ENCODE measurements around the gene TAF11L12.
"Not testable (repeated sequence)": the region's sequence is repeated elsewhere in the genome, so short reads cannot be mapped to it uniquely, and the experiment has no call there.

Gene TAF11L12

GRCh38 chr5:17610092-17610491 lies at the start of gene TAF11L12:
Gene TAF11L12 (plus strand): TSS chr5:17610392.
- not testable (repeated sequence) for DNase-seq

- DNase-seq: not testable (repeated sequence)
These were observed 24.5 kb upstream of the TAF11L12 start, which contains the start of gene TAF11L7 for GRCh38 chr5:17585658-17586057. Gene TAF11L7 (minus strand): TSS chr5:17585758.

DNA sequence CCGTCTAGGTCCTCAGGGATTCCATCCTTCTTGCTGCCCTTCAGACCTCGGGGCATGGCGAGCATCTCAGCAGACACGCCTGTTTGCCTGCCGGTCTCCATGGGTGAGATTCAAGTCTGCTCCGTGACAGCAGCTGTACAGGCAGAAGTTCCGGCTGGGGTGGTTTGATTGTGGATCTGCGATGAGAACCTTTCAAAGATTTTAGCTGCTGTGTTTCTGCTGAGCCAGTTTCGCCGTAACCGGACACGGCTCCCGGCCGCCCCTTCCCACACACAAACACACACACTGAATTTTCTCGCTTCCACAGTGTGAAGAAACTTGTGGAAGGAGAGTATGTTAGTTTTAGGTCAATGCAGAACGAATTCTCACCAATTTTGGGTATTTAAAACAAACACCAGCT lies 19.3 kb upstream of the TAF11L12 start, which contains the start of gene TAF11L8:
Gene TAF11L8 (minus strand): TSS at position 101 of the 400 bp plus-strand sequence.
- DNase-seq: not testable (repeated sequence)

GRCh38 chr5:17594255-17594654 lies 15.9 kb upstream of the TAF11L12 start, which contains the start of gene TAF11L9:
Gene TAF11L9 (minus strand): TSS chr5:17594394.
- not testable (repeated sequence) for DNase-seq

DNA sequence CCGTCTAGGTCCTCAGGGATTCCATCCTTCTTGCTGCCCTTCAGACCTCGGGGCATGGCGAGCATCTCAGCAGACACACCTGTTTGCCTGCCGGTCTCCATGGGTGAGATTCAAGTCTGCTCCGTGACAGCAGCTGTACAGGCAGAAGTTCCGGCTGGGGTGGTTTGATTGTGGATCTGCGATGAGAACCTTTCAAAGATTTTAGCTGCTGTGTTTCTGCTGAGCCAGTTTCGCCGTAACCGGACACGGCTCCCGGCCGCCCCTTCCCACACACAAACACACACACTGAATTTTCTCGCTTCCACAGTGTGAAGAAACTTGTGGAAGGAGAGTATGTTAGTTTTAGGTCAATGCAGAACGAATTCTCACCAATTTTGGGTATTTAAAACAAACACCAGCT lies 12.5 kb upstream of the TAF11L12 start, which contains the start of gene TAF11L10:
Gene TAF11L10 (minus strand): TSS at position 101 of the 400 bp plus-strand sequence.
- not testable (repeated sequence) for DNase-seq

- DNase-seq: not testable (repeated sequence)
These were observed 6.3 kb upstream of the TAF11L12 start, which contains the start of gene TAF11L11 for GRCh38 chr5:17603880-17604279. Gene TAF11L11 (plus strand): TSS chr5:17604183.

DNA sequence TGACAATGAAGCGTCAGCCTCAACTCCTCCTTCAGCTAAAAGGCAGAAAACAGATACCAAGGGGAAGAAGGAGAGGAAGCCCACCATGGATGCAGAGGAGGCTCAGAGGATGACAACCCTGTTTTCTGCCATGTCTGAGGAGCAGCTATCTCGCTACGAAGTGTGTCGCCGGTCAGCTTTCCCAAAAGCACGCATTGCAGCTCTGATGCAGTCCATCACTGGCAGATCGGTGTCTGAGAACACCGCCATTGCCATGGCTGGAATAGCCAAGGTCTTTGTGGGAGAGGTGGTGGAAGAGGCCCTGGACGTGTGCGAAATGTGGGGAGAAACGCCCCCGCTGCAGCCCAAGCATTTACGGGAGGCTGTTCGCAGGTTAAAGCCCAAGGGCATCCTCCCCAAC lies 5.2 kb upstream of the TAF11L12 start:
- no peak for DNase-seq

- not testable (repeated sequence) for DNase-seq
These were observed 2.7 kb upstream of the TAF11L12 start for GRCh38 chr5:17607461-17607860.

DNA sequence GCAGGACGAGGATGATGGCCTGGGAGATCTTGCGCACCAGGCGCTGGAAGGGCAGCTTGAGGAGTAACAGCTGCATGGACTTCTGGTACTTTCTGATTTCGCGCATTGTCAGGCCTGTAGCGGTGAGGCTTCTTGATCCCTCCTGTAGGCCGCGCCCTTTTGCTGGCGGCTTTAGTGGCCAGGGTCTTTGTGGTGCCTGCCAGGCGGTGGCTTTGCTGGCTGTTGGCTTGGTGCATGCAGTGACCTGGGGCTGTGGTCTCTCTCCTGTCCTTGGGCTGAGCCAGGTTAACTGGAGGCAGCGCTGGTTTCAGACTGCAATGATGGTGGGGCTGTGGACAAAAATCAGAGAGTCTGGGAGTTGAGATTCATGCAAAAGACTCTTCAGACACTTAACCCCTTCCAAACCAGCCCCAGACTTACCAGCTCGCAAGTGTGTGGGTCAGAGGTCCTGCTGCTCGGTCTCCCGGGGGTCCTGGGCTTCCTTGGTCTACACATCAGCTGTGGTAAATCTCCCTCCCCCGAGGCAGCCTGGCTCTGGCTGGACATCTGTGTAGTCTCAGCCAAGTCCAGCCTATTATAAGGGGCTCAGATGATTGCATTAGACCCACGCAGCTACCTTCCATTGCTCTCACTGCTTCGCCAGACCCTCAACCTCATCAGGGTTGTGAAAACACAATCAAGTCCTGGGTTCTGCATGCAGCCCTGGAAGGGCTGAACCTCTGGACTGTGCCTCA lies 4.8 kb downstream of the TAF11L12 start:
- DNase-seq: no peak

- DNase-seq: no peak
These were observed 9.2 kb downstream of the TAF11L12 start for GRCh38 chr5:17619354-17619753.

DNA sequence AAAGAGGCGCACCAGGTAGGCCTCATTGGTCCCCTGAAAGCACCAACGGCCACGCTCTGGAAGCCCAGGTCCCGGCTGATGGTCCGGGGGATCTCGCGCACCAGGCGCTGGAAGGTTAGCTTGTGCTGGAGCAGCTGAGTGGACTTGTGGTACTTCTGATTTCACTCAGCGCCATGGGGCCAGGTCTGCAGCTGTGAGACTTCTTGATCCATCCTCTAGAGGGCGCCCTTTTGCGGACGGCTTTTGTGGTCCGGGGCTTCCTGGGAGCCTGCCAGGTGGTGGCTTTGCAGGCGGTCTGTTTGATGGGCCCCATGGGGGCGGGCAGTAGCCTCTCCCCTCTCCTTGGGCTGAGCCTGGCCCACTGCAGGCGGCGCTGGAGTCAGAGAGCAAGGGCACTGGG lies 10.4 kb downstream of the TAF11L12 start:
- no peak for DNase-seq

DNA sequence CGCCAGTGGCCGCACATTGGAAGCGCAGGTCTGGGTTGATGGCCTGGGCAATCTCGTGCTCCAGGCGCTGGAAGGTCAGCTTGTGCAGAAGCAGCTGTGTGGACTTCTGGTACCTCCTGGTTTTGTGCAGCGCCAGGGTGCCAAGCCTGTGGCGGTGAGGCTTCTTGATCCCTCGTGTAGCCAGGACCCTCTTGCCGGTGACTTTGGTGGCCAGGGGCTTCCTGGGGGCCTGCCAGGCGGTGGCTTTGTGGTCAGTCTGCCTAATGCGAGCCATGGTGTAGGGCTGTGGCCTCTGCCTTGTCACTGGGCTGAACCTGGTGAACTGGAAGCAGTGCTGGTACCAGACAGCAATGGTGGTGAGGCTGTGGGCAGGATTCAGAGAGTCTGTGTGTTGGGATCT lies 15.5 kb downstream of the TAF11L12 start:
- no peak for DNase-seq

DNA sequence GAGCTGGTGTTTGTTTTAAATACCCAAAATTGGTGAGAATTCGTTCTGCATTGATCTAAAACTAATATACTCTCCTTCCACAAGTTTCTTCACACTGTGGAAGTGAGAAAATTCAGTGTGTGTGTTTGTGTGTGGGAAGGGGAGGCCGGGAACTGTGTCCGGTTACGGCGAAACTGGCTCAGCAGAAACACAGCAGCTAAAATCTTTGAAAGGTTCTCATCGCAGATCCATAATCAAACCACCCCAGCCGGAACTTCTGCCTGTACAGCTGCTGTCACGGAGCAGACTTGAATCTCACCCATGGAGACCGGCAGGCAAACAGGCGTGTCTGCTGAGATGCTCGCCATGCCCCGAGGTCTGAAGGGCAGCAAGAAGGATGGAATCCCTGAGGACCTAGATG lies 21.6 kb downstream of the TAF11L12 start, which contains the start of gene TAF11L13:
Gene TAF11L13 (plus strand): TSS at position 301 of the 400 bp plus-strand sequence.
- not testable (repeated sequence) for DNase-seq

DNA sequence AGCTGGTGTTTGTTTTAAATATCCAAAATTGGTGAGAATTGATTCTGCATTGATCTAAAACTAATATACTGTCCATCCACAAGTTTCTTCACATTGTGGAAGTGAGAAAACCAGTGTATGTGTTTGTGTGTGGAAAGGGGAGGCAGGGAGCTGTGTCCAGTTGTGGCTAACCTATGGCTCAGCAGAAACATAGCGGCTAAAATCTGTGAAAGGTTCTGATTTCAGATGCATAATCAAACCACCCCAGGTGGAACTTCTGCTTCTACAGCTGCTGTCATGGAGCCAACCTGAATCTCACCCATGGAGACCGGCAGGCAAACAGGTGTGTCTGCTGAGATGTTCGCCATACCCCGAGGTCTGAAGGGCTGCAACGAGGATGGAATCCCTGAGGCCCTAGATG lies 24.0 kb downstream of the TAF11L12 start, which contains the start of gene TAF11L14:
Gene TAF11L14 (plus strand): TSS at position 301 of the 400 bp plus-strand sequence.
- DNase-seq: no peak

GRCh38 chr5:17649232-17649631 lies 39.0 kb downstream of the TAF11L12 start:
- DNase-seq: not testable (repeated sequence)

DNA sequence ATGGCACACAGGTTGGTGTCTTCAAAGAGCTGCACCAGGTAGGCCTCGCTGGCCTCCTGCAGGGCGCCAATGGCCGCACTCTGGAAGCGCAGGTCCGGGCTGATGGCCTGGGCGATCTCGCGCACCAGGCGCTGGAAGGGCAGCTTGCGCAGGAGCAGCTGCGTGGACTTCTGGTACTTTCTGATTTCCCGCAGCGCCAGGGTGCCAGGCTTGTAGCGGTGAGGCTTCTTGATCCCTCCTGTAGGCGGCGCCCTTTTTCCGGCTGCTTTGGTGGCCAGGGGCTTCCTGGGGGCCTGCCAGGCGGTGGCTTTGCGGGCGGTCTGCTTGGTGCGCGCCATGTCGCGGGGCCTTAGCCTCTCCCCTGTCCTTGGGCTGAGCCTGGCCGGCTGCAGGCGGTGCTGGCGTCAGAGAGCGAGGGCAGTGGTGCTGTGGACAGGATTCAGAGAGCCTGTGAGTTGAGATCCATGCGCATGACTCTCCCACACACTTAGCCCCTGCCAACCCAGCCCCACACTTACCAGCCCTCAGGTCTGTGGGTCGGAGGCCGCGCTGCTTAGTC lies 45.1 kb downstream of the TAF11L12 start:
- not testable (repeated sequence) for DNase-seq

DNA sequence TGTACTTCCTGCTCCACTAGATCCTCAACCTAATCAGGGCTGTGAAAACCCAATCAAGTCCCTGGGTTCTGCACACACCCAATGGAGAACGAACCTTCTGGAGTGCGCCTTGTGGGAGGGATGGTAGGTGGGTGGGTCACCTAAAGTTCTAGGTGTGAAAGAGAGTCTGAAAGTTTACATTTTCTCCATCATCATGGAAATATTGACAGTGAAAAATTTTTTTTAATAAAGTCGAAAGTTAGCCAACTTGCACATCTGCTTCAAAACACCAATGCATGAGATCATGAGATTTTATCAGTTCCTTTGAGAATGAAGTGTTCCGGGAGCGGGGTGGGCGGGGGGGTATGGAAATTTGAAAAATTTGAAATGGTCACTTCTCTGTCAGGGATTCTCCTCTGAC lies 45.7 kb downstream of the TAF11L12 start:
- no peak for DNase-seq

Measured in CD4-positive, alpha-beta T cell treated with Interleukin-10 for 1 hour (primary cell).